HEK293 (cell line): ENCODE results near the gene PGC.

Source experiments
- CTCF ChIA-PET: fragments of 350-600 bp; formaldehyde crosslinking; extraction: SDS; loops from one replicate; lab custom pipeline; 2021; ENCODE audit warnings: antibody characterized with exemption; lab: Yijun Ruan, JAX
- POLR2A ChIA-PET: fragments of 300-600 bp; formaldehyde crosslinking; extraction: SDS; loops from one replicate; lab custom pipeline; 2020; ENCODE audit warnings: antibody characterized with exemption, inconsistent platforms; lab: Yijun Ruan, JAX
- H3K27ac ChIP-seq: fragments of 200-500 bp; sonication (Bioruptor generic); 2 replicates; pipeline ENCODE4 v1.5.1; 2014; ENCODE audit warnings: low read depth, low read length, control low read depth, inconsistent platforms; ENCODE audit errors: extremely low read depth
- H3K36me3 ChIP-seq, 2 experiments: fragments of 200-500 bp in 1 of 2; sonication (Bioruptor generic) in 1 of 2; 1 replicate in 1 of 2; 2 replicates in 1 of 2; pipeline ENCODE4 v1.5.1; 2014 to 2017; ENCODE audit warnings: inconsistent platforms in 2 of 2, low read length in 2 of 2; ENCODE audit not compliant: control insufficient read depth in 2 of 2, insufficient read depth in 1 of 2
- H3K4me1 ChIP-seq: fragments of 200-500 bp; sonication (Bioruptor generic); 2 replicates; pipeline ENCODE4 v1.5.1; 2014; ENCODE audit warnings: mild to moderate bottlenecking, low read length, inconsistent platforms; ENCODE audit not compliant: control insufficient read depth, insufficient read depth
- H3K4me3 ChIP-seq: 2 replicates; pipeline ENCODE4 v1.5.1; 2011; ENCODE audit warnings: low read depth, mild to moderate bottlenecking, control low read depth, low read length, moderate library complexity
- H3K9me3 ChIP-seq: fragments of 200-500 bp; sonication (Bioruptor generic); 2 replicates; pipeline ENCODE4 v1.5.1; 2014; ENCODE audit warnings: low read depth, low read length, inconsistent platforms; ENCODE audit not compliant: control insufficient read depth, insufficient read depth
- GFI1B ChIP-seq: fragments of 450-650 bp; formaldehyde crosslinking; IDR thresholded peaks from 2 replicates; pipeline ENCODE4 v1.5.1; 2016; ENCODE audit warnings: missing biosample characterization, missing genetic modification characterization
- SALL2 ChIP-seq: fragments of 450-650 bp; formaldehyde crosslinking; IDR thresholded peaks from 2 replicates; pipeline ENCODE4 v1.5.0; 2017; ENCODE audit warnings: missing biosample characterization, mild to moderate bottlenecking, missing genetic modification characterization, borderline replicate concordance
- SCRT2 ChIP-seq: fragments of 450-650 bp; formaldehyde crosslinking; IDR thresholded peaks from 2 replicates; pipeline ENCODE4 v1.5.1; 2016; ENCODE audit warnings: missing biosample characterization, missing genetic modification characterization
- SP3 ChIP-seq: fragments of 450-650 bp; formaldehyde crosslinking; IDR thresholded peaks from 2 replicates; pipeline ENCODE4 v1.5.1; 2016; ENCODE audit warnings: missing biosample characterization, missing genetic modification characterization
- ZFHX2 ChIP-seq: fragments of 450-650 bp; formaldehyde crosslinking; conservative IDR thresholded peaks from 2 replicates; pipeline ENCODE4 v1.5.1; 2016; ENCODE audit warnings: missing biosample characterization, missing genetic modification characterization
- ZNF155 ChIP-seq: fragments of 450-650 bp; formaldehyde crosslinking; IDR thresholded peaks from 2 replicates; pipeline ENCODE4 v1.5.1; 2016; ENCODE audit warnings: missing biosample characterization, missing genetic modification characterization
- ZNF202 ChIP-seq: fragments of 450-650 bp; formaldehyde crosslinking; IDR thresholded peaks from 2 replicates; pipeline ENCODE4 v1.5.1; 2016; ENCODE audit warnings: missing biosample characterization, missing genetic modification characterization, borderline replicate concordance
- ZNF214 ChIP-seq: fragments of 450-650 bp; formaldehyde crosslinking; IDR thresholded peaks from 2 replicates; pipeline ENCODE4 v1.5.1; 2017; ENCODE audit warnings: missing biosample characterization, mild to moderate bottlenecking, missing genetic modification characterization, borderline replicate concordance
- ZNF239 ChIP-seq: fragments of 450-650 bp; formaldehyde crosslinking; IDR thresholded peaks from 2 replicates; pipeline ENCODE4 v1.5.1; 2016; ENCODE audit warnings: missing biosample characterization, missing genetic modification characterization
- ZNF366 ChIP-seq: fragments of 450-650 bp; formaldehyde crosslinking; conservative IDR thresholded peaks from 2 replicates; pipeline ENCODE4 v1.5.1; 2016; ENCODE audit warnings: missing biosample characterization, missing genetic modification characterization
- ZNF394 ChIP-seq: fragments of 450-650 bp; formaldehyde crosslinking; IDR thresholded peaks from 2 replicates; pipeline ENCODE4 v1.5.1; 2016; ENCODE audit warnings: missing biosample characterization, missing genetic modification characterization, mild to moderate bottlenecking, moderate library complexity, borderline replicate concordance
- ZNF433 ChIP-seq: fragments of 450-650 bp; formaldehyde crosslinking; IDR thresholded peaks from 2 replicates; pipeline ENCODE4 v1.5.1; 2016; ENCODE audit warnings: missing biosample characterization, missing genetic modification characterization, low read depth
- ZNF544 ChIP-seq: fragments of 450-650 bp; formaldehyde crosslinking; IDR thresholded peaks from 2 replicates; pipeline ENCODE4 v1.5.0; 2017; ENCODE audit warnings: missing biosample characterization, missing genetic modification characterization
- ZNF580 ChIP-seq: fragments of 450-650 bp; formaldehyde crosslinking; IDR thresholded peaks from 2 replicates; pipeline ENCODE4 v1.5.1; 2016; ENCODE audit warnings: missing biosample characterization, missing genetic modification characterization
- ZNF596 ChIP-seq: fragments of 450-650 bp; IDR thresholded peaks from 2 replicates; pipeline ENCODE4 v1.5.0; 2018; ENCODE audit warnings: missing biosample characterization, mild to moderate bottlenecking, missing genetic modification characterization, moderate library complexity
- ZNF621 ChIP-seq: fragments of 450-650 bp; formaldehyde crosslinking; IDR thresholded peaks from 2 replicates; pipeline ENCODE4 v1.5.1; 2017; ENCODE audit warnings: missing biosample characterization, missing genetic modification characterization
- ZNF654 ChIP-seq: fragments of 450-650 bp; formaldehyde crosslinking; IDR thresholded peaks from 2 replicates; pipeline ENCODE4 v1.5.1; 2016; ENCODE audit warnings: low read depth, missing biosample characterization, missing genetic modification characterization
- ZNF664 ChIP-seq: fragments of 450-650 bp; formaldehyde crosslinking; IDR thresholded peaks from 2 replicates; pipeline ENCODE4 v1.5.1; 2016; ENCODE audit warnings: missing biosample characterization, missing genetic modification characterization
- ZNF777 ChIP-seq: fragments of 450-650 bp; formaldehyde crosslinking; IDR thresholded peaks from 2 replicates; pipeline ENCODE4 v1.5.1; 2017; ENCODE audit warnings: missing biosample characterization, missing genetic modification characterization, borderline replicate concordance
- ZNF843 ChIP-seq: fragments of 450-650 bp; formaldehyde crosslinking; IDR thresholded peaks from 2 replicates; pipeline ENCODE4 v1.5.1; 2016; ENCODE audit warnings: missing biosample characterization, missing genetic modification characterization
- ZXDB ChIP-seq: fragments of 450-650 bp; formaldehyde crosslinking; IDR thresholded peaks from 2 replicates; pipeline ENCODE4 v1.5.1; 2016; ENCODE audit warnings: missing biosample characterization, missing genetic modification characterization
- TF ChIP-seq, protein P1 (sequence below): fragments of 450-650 bp; formaldehyde crosslinking; IDR thresholded peaks from 2 replicates; pipeline ENCODE4 v1.5.1; 2016; ENCODE audit warnings: missing biosample characterization, missing genetic modification characterization, low read depth
- TF ChIP-seq, protein P2 (sequence below): fragments of 450-650 bp; IDR thresholded peaks from 2 replicates; pipeline ENCODE4 v1.5.1; 2018; ENCODE audit warnings: missing biosample characterization, missing genetic modification characterization

PGC gene

GRCh38 chr6:41791305-41791704 is 44.1 kb upstream of the PGC start:
- ChIA-PET POLR2A (interaction anchor here (1.4 kb wide), 1 partner anchor 10 kb away, joined by 4 read pairs; no protein-coding TSS in a partner anchor), CTCF (interaction anchor here (0.6 to 1.8 kb wide), 4 partner anchors 10 to 253 kb away, joined by 3 to 6 read pairs (median 4); partner anchors contain the start of genes BYSL and MED20)
- H3K27ac ChIP-seq = no peak overlapping the region
- TF ChIP-seq ZNF664 (tag by site-specific recombination) (no peak), ZXDB (no peak), ZNF596 (tag by site-specific recombination) (no peak), ZNF433 (no peak), SP3 (tag by site-specific recombination) (no peak), SALL2 (tag by site-specific recombination) (no peak), SCRT2 (tag by site-specific recombination) (no peak), ZNF214 (tag by site-specific recombination) (no peak), ZNF654 (tag by site-specific recombination) (no peak), ZFHX2 (tag by site-specific recombination) (no peak), ZNF366 (no peak), ZNF544 (tag by site-specific recombination) (no peak), ZNF394 (no peak), ZNF155 (tag by site-specific recombination) (no peak), ZNF621 (tag by site-specific recombination) (no peak), ZNF202 (tag by site-specific recombination) (no peak), ZNF580 (tag by site-specific recombination) (no peak)
- TF ChIP-seq, protein P1, sequence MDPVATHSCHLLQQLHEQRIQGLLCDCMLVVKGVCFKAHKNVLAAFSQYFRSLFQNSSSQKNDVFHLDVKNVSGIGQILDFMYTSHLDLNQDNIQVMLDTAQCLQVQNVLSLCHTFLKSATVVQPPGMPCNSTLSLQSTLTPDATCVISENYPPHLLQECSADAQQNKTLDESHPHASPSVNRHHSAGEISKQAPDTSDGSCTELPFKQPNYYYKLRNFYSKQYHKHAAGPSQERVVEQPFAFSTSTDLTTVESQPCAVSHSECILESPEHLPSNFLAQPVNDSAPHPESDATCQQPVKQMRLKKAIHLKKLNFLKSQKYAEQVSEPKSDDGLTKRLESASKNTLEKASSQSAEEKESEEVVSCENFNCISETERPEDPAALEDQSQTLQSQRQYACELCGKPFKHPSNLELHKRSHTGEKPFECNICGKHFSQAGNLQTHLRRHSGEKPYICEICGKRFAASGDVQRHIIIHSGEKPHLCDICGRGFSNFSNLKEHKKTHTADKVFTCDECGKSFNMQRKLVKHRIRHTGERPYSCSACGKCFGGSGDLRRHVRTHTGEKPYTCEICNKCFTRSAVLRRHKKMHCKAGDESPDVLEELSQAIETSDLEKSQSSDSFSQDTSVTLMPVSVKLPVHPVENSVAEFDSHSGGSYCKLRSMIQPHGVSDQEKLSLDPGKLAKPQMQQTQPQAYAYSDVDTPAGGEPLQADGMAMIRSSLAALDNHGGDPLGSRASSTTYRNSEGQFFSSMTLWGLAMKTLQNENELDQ (tag by site-specific recombination) = no peak
- TF ChIP-seq, protein P2, sequence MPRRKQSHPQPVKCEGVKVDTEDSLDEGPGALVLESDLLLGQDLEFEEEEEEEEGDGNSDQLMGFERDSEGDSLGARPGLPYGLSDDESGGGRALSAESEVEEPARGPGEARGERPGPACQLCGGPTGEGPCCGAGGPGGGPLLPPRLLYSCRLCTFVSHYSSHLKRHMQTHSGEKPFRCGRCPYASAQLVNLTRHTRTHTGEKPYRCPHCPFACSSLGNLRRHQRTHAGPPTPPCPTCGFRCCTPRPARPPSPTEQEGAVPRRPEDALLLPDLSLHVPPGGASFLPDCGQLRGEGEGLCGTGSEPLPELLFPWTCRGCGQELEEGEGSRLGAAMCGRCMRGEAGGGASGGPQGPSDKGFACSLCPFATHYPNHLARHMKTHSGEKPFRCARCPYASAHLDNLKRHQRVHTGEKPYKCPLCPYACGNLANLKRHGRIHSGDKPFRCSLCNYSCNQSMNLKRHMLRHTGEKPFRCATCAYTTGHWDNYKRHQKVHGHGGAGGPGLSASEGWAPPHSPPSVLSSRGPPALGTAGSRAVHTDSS = no peak
- H3K9me3 ChIP-seq = no peaks in the 10 kb centered on the region
- no peak overlapping the region for H3K4me3 ChIP-seq
- peaks cover 11 to 64% of the 10 kb centered on the region in 2 experiments for H3K36me3 ChIP-seq
- H3K4me1 ChIP-seq = no peaks in the 10 kb centered on the region; the same call in 1 of the 2 replicates

GRCh38 chr6:41790045-41790444 is 42.8 kb upstream of the PGC start:
- TF ChIP-seq GFI1B (tag by site-specific recombination) (no peak), ZNF239 (tag by site-specific recombination) (no peak), ZNF777 (tag by site-specific recombination) (0 out of 2 replicates have a peak, but pooled peaks have one; percentile 17), ZNF843 (tag by site-specific recombination) (no peak)
- Histone ChIP-seq H3K4me3 (no peak overlapping the region), H3K36me3 (peaks cover 11 to 60% of the 10 kb centered on the region in 2 experiments), H3K27ac (no peak overlapping the region), H3K9me3 (no peaks in the 10 kb centered on the region), H3K4me1 (no peaks in the 10 kb centered on the region; the same call in 1 of the 2 replicates)
- CTCF ChIA-PET = interaction anchor here (0.5 to 10.9 kb wide), 4 partner anchors 10 to 254 kb away, joined by 3 to 192 read pairs (median 4); no protein-coding TSS in a partner anchor
- POLR2A ChIA-PET = interaction anchor here (0.6 kb wide), 1 partner anchor 80 kb away, joined by 4 read pairs; no protein-coding TSS in a partner anchor
